Neural cell (in vitro differentiated cells): ENCODE results near the gene ABCA4. TPM values are rescaled to one million over a fixed set of nuclear protein-coding genes. Genes with fewer than 3 reads are reported as not detected.

ENCODE experiments used
- H2AFZ ChIP-seq: fragments of 200-600, 300-800 bp; sonication (generic), shearing (Covaris generic); 2 replicates; pipeline ENCODE4 v1.6.0; 2014; ENCODE audit warnings: low read depth, mild to moderate bottlenecking, antibody characterized with exemption, low read length, moderate library complexity
- H3F3A ChIP-seq: fragments of 200-600 bp; shearing (Covaris generic); 2 replicates; pipeline ENCODE4 v1.6.1; 2016; ENCODE audit warnings: mild to moderate bottlenecking, moderate library complexity, mixed read lengths, antibody characterized with exemption, low read length; ENCODE audit not compliant: insufficient read depth, poor library complexity, severe bottlenecking
- H3K27ac ChIP-seq: fragments of 200-600, 300-800 bp; sonication (generic), shearing (Covaris generic); 2 replicates; pipeline ENCODE4 v1.5.1; 2014; ENCODE audit warnings: mild to moderate bottlenecking, low read length, moderate library complexity
- H3K27me3 ChIP-seq: fragments of 300-800, 200-600 bp; sonication (generic), shearing (Covaris generic); 2 replicates; pipeline ENCODE4 v1.6.0; 2014; ENCODE audit warnings: mild to moderate bottlenecking, low read depth, low read length, moderate library complexity; ENCODE audit not compliant: insufficient read depth
- H3K36me3 ChIP-seq: fragments of 300-800, 200-600 bp; sonication (generic), shearing (Covaris generic); 2 replicates; pipeline ENCODE4 v1.5.1; 2014; ENCODE audit warnings: mild to moderate bottlenecking, antibody characterized with exemption, low read length, moderate library complexity; ENCODE audit not compliant: insufficient read depth
- H3K4me2 ChIP-seq: fragments of 300-800, 200-600 bp; sonication (generic), shearing (Covaris generic); 2 replicates; pipeline ENCODE4 v1.6.0; 2014; ENCODE audit warnings: mild to moderate bottlenecking, low read length
- H3K4me3 ChIP-seq: fragments of 300-800, 200-600 bp; sonication (generic), shearing (Covaris generic); 2 replicates; pipeline ENCODE4 v1.5.1; 2014; ENCODE audit warnings: mild to moderate bottlenecking, low read length, moderate library complexity
- H3K79me2 ChIP-seq: fragments of 200-600 bp; shearing (Covaris generic); replicated peaks from 2 replicates; pipeline ENCODE4 v1.6.0; 2014; ENCODE audit warnings: mild to moderate bottlenecking, low read length, moderate library complexity; ENCODE audit not compliant: insufficient read depth
- H3K9ac ChIP-seq: fragments of 300-800, 200-600 bp; sonication (generic), shearing (Covaris generic); 2 replicates; pipeline ENCODE4 v1.6.1; 2016; ENCODE audit warnings: mild to moderate bottlenecking, low read length, mixed read lengths
- H3K9me2 ChIP-seq: fragments of 200-600 bp; shearing (Covaris generic); 2 replicates; pipeline ENCODE4 v1.6.1; 2016; ENCODE audit warnings: mild to moderate bottlenecking, low read length, mixed read lengths; ENCODE audit not compliant: insufficient read depth
- H3K9me3 ChIP-seq: fragments of 200-600, 300-800 bp; sonication (generic), shearing (Covaris generic); 2 replicates; pipeline ENCODE4 v1.6.1; 2016; ENCODE audit warnings: mild to moderate bottlenecking, mixed run types, low read length, moderate library complexity, mixed read lengths
- H4K20me1 ChIP-seq: fragments of 200-600 bp; shearing (Covaris generic); 2 replicates; pipeline ENCODE4 v1.6.1; 2016; ENCODE audit warnings: mild to moderate bottlenecking, mixed run types; ENCODE audit not compliant: insufficient read depth
- EP300 ChIP-seq: fragments of 450-650 bp; conservative IDR thresholded peaks from 2 replicates; pipeline ENCODE4 v1.6.1; 2014; ENCODE audit warnings: antibody characterized with exemption, mild to moderate bottlenecking, moderate library complexity; ENCODE audit not compliant: poor library complexity, severe bottlenecking
- EZH2 ChIP-seq: fragments of 200-600, 300-800 bp; shearing (Covaris generic), sonication (generic); IDR thresholded peaks from 2 replicates; pipeline ENCODE4 v1.6.1; 2014; ENCODE audit warnings: antibody characterized with exemption, low read length, borderline replicate concordance, mild to moderate bottlenecking; ENCODE audit not compliant: insufficient read depth, poor library complexity, severe bottlenecking
- MXI1 ChIP-seq: fragments of 450-650 bp; conservative IDR thresholded peaks from 2 replicates; pipeline ENCODE4 v1.6.1; 2014; ENCODE audit warnings: antibody characterized with exemption, mild to moderate bottlenecking; ENCODE audit not compliant: poor library complexity, severe bottlenecking
- POLR2AphosphoS5 ChIP-seq: IDR thresholded peaks from 2 replicates; pipeline ENCODE4 v1.6.1; 2012
- SMC3 ChIP-seq: fragments of 450-650 bp; conservative IDR thresholded peaks from 2 replicates; pipeline ENCODE4 v1.6.1; 2014; ENCODE audit warnings: antibody characterized with exemption, mild to moderate bottlenecking, moderate library complexity; ENCODE audit not compliant: poor library complexity
- TAF1 ChIP-seq: IDR thresholded peaks from 2 replicates; pipeline ENCODE4 v1.6.1; 2012; ENCODE audit warnings: low read depth
- polyA plus RNA-seq: library from polyadenylated mRNA; depleted of rRNA; stranded (reverse); fragments of >200 nt; gene quantifications from 2 replicates; pipeline ENCODE4 v1.2.3, GENCODE V29; 2014
- TF ChIP-seq, protein P1 (sequence below): fragments of 450-650 bp; IDR thresholded peaks from 2 replicates; pipeline ENCODE4 v1.5.1; 2014; ENCODE audit warnings: antibody characterized with exemption, mild to moderate bottlenecking, moderate library complexity; ENCODE audit not compliant: poor library complexity, severe bottlenecking
- TF ChIP-seq, protein P2 (sequence below): IDR thresholded peaks from 2 replicates; pipeline ENCODE4 v1.6.1; 2012; ENCODE audit warnings: borderline replicate concordance

The ABCA4 gene
- polyA plus RNA-seq, 1 donor from 2014 or later: not detected

GRCh38 chr1:94038511-94038910 is 82.4 kb downstream of the ABCA4 start (continued):
- TF ChIP-seq, protein P1, sequence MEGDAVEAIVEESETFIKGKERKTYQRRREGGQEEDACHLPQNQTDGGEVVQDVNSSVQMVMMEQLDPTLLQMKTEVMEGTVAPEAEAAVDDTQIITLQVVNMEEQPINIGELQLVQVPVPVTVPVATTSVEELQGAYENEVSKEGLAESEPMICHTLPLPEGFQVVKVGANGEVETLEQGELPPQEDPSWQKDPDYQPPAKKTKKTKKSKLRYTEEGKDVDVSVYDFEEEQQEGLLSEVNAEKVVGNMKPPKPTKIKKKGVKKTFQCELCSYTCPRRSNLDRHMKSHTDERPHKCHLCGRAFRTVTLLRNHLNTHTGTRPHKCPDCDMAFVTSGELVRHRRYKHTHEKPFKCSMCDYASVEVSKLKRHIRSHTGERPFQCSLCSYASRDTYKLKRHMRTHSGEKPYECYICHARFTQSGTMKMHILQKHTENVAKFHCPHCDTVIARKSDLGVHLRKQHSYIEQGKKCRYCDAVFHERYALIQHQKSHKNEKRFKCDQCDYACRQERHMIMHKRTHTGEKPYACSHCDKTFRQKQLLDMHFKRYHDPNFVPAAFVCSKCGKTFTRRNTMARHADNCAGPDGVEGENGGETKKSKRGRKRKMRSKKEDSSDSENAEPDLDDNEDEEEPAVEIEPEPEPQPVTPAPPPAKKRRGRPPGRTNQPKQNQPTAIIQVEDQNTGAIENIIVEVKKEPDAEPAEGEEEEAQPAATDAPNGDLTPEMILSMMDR: no peak
- TF ChIP-seq POLR2AphosphoS5: no peak

- no peaks in the 10 kb centered on the region for H3K9me3 ChIP-seq
- H3K27me3 ChIP-seq: no peaks in the 10 kb centered on the region
- no peaks in the 10 kb centered on the region for H3K36me3 ChIP-seq
- H4K20me1 ChIP-seq: no peaks in the 10 kb centered on the region
- H3K4me3 ChIP-seq: no peak overlapping the region
- H2AFZ ChIP-seq: no peak overlapping the region
- no peak overlapping the region for H3K4me2 ChIP-seq
- no peaks in the 10 kb centered on the region for H3F3A ChIP-seq
- H3K9ac ChIP-seq: no peak overlapping the region
- H3K9me2 ChIP-seq: no peaks in the 10 kb centered on the region
- H3K27ac ChIP-seq: no peak overlapping the region
- TF ChIP-seq, protein P1: no peak
- TF ChIP-seq TAF1 (no peak), POLR2AphosphoS5 (no peak), EP300 (no peak), SMC3 (no peak), EZH2 (no peak), MXI1 (no peak)
- TF ChIP-seq, protein P2, sequence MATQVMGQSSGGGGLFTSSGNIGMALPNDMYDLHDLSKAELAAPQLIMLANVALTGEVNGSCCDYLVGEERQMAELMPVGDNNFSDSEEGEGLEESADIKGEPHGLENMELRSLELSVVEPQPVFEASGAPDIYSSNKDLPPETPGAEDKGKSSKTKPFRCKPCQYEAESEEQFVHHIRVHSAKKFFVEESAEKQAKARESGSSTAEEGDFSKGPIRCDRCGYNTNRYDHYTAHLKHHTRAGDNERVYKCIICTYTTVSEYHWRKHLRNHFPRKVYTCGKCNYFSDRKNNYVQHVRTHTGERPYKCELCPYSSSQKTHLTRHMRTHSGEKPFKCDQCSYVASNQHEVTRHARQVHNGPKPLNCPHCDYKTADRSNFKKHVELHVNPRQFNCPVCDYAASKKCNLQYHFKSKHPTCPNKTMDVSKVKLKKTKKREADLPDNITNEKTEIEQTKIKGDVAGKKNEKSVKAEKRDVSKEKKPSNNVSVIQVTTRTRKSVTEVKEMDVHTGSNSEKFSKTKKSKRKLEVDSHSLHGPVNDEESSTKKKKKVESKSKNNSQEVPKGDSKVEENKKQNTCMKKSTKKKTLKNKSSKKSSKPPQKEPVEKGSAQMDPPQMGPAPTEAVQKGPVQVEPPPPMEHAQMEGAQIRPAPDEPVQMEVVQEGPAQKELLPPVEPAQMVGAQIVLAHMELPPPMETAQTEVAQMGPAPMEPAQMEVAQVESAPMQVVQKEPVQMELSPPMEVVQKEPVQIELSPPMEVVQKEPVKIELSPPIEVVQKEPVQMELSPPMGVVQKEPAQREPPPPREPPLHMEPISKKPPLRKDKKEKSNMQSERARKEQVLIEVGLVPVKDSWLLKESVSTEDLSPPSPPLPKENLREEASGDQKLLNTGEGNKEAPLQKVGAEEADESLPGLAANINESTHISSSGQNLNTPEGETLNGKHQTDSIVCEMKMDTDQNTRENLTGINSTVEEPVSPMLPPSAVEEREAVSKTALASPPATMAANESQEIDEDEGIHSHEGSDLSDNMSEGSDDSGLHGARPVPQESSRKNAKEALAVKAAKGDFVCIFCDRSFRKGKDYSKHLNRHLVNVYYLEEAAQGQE: no peak
- no peaks in the 10 kb centered on the region for H3K79me2 ChIP-seq
Observed at GRCh38 chr1:94037392-94038229, 83.3 kb downstream of the ABCA4 start.
